ENCODE results near the gene SPRED2. TPM values are rescaled to one million over a fixed set of nuclear protein-coding genes. Genes with fewer than 3 reads are reported as not detected.

Gene SPRED2
- total RNA-seq, 2 donors from 2014 or later, result 36.9 to 47.8 TPM

- no peaks in the 10 kb centered on the region for H3K27me3 ChIP-seq
- H3K4me3 ChIP-seq, result no peak overlapping the region
- H3K4me1 ChIP-seq, result no peaks in the 10 kb centered on the region
- DNase-seq, result no peak
- H3K9me3 ChIP-seq, result no peaks in the 10 kb centered on the region
- no peak overlapping the region for H3K9ac ChIP-seq (ENCODE audit: low read depth in 2 of 2, low read length in 2 of 2)
- intact Hi-C loops (cut with DNase I), result no loop called here
- TF ChIP-seq CTCF (IDR thresholded peaks at IDR 0.05), result no peak
- H3K27ac ChIP-seq, result no peak overlapping the region
- H3K36me3 ChIP-seq, result no peaks in the 10 kb centered on the region
Measured at GRCh38 chr2:65334714-65335113, 97.7 kb downstream of the SPRED2 start.

- DNase-seq, result no peak
- Histone ChIP-seq H3K4me3 (no peak overlapping the region), H3K9ac (ENCODE audit: low read depth in 2 of 2, low read length in 2 of 2) (no peak overlapping the region), H3K27me3 (no peaks in the 10 kb centered on the region), H3K27ac (no peak overlapping the region), H3K36me3 (peaks cover 4% of the 10 kb centered on the region), H3K4me1 (no peaks in the 10 kb centered on the region), H3K9me3 (no peaks in the 10 kb centered on the region)
- intact Hi-C loops (cut with DNase I), result no loop called here
- TF ChIP-seq CTCF (IDR thresholded peaks at IDR 0.05), result no peak
Measured at GRCh38 chr2:65331336-65332025, 100.9 kb downstream of the SPRED2 start.

GRCh38 chr2:65329525-65329924 lies 102.9 kb downstream of the SPRED2 start:
- intact Hi-C loops (cut with DNase I), result no loop called here
- Histone ChIP-seq H3K4me1 (no peaks in the 10 kb centered on the region), H3K9ac (ENCODE audit: low read depth in 2 of 2, low read length in 2 of 2) (no peak overlapping the region), H3K36me3 (peaks cover 4% of the 10 kb centered on the region), H3K27ac (no peak overlapping the region), H3K9me3 (no peaks in the 10 kb centered on the region), H3K4me3 (no peak overlapping the region), H3K27me3 (no peaks in the 10 kb centered on the region)
- TF ChIP-seq CTCF (IDR thresholded peaks at IDR 0.05), result no peak
- no peak for DNase-seq

- no peaks in the 10 kb centered on the region for H3K4me1 ChIP-seq
- H3K9ac ChIP-seq (ENCODE audit: low read depth in 2 of 2, low read length in 2 of 2), result no peak overlapping the region
- DNase-seq, result no peak
- H3K36me3 ChIP-seq, result peaks cover 4% of the 10 kb centered on the region
- TF ChIP-seq CTCF (IDR thresholded peaks at IDR 0.05), result no peak
- no peak overlapping the region for H3K4me3 ChIP-seq
- H3K27me3 ChIP-seq, result no peaks in the 10 kb centered on the region
- intact Hi-C loops (cut with DNase I), result no loop called here
- no peak overlapping the region for H3K27ac ChIP-seq
- no peaks in the 10 kb centered on the region for H3K9me3 ChIP-seq
Measured at GRCh38 chr2:65326276-65326675, 106.1 kb downstream of the SPRED2 start.

GRCh38 chr2:65325066-65325465 lies 107.3 kb downstream of the SPRED2 start:
- Histone ChIP-seq H3K36me3 (peaks cover 4% of the 10 kb centered on the region), H3K4me3 (no peak overlapping the region), H3K27me3 (no peaks in the 10 kb centered on the region), H3K9me3 (no peaks in the 10 kb centered on the region), H3K9ac (ENCODE audit: low read depth in 2 of 2, low read length in 2 of 2) (no peak overlapping the region), H3K4me1 (no peaks in the 10 kb centered on the region), H3K27ac (no peak overlapping the region)
- no peak for DNase-seq
- intact Hi-C loops (cut with DNase I), result no loop called here
- no peak for TF ChIP-seq CTCF (IDR thresholded peaks at IDR 0.05)

Measured in colonic mucosa (tissue), 4 donors.